GM23338 (cell line): ENCODE measurements around the gene KCNK15.

ENCODE experiments used
- REST ChIP-seq: IDR thresholded peaks from one replicate; pipeline ENCODE4 v1.6.1; 2018; ENCODE audit warnings: antibody characterized with exemption; ENCODE audit not compliant: unreplicated experiment
- TF ChIP-seq, protein P1 (sequence below), 2 experiments: fragments of 200-600 bp in 1 of 2; sonication (generic) in 1 of 2; conservative IDR thresholded peaks; 2 replicates each; pipeline versions ENCODE4 v1.5.1 to v1.6.1; 2016 to 2017; ENCODE audit warnings: antibody characterized with exemption in 2 of 2, low read depth in 2 of 2, mild to moderate bottlenecking in 2 of 2, moderate library complexity in 1 of 2

DNA sequence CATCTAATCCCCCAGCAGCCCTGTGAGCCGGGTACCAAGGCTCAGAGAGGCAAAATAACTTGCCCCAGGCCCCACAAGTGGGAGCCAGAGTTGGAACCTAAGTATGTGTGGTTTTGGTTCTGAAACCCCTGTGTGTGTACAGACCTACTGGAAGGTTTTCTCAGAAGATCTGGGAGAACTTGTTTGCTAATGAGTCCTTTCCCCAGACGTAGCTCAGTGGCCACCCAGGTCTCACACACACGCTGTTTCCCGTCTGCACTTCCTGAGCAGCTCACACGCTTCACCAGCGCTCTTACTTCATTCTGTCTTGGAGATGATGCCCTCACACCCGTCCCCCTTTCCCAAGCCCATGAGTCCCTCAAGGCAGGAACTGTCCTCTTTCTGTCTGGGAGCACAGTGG is 22.3 kb upstream of the KCNK15 start:
- TF ChIP-seq, protein P1, sequence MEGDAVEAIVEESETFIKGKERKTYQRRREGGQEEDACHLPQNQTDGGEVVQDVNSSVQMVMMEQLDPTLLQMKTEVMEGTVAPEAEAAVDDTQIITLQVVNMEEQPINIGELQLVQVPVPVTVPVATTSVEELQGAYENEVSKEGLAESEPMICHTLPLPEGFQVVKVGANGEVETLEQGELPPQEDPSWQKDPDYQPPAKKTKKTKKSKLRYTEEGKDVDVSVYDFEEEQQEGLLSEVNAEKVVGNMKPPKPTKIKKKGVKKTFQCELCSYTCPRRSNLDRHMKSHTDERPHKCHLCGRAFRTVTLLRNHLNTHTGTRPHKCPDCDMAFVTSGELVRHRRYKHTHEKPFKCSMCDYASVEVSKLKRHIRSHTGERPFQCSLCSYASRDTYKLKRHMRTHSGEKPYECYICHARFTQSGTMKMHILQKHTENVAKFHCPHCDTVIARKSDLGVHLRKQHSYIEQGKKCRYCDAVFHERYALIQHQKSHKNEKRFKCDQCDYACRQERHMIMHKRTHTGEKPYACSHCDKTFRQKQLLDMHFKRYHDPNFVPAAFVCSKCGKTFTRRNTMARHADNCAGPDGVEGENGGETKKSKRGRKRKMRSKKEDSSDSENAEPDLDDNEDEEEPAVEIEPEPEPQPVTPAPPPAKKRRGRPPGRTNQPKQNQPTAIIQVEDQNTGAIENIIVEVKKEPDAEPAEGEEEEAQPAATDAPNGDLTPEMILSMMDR (conservative IDR thresholded peaks at IDR 0.05; ENCODE audit: low read depth in 2 of 2): no peak
- no peak for TF ChIP-seq REST
